ENCODE measurements around the gene AHI1.

GRCh38 chr6:135347887-135348286 is 149.7 kb downstream of the AHI1 start:
- TF ChIP-seq CTCF (IDR thresholded peaks at IDR 0.05; ENCODE audit: low read depth, low read length): no peak
- TF ChIP-seq EZH2phosphoT487 (IDR thresholded peaks at IDR 0.05; ENCODE audit: low read depth): no peak

Measured in OCI-LY3 (cell line).